Cardiac muscle cell (in vitro differentiated cells and primary cell): ENCODE measurements around the gene CLEC3B. TPM values are rescaled to one million over a fixed set of nuclear protein-coding genes. Genes with fewer than 3 reads are reported as not detected.

ENCODE experiments used
- DNase-seq, 2 donors: peaks; one replicate each; pipeline versions ENCODE4 v3.0.0 to v3.0.0-alpha.2; 2010 to 2017; ENCODE audit warnings: low read depth in 1 of 2, low spot score in 1 of 2
- H3K27ac ChIP-seq: fragments of 200-600 bp; sonication (generic); 2 replicates; pipeline ENCODE4 v1.5.1; 2016
- H3K27me3 ChIP-seq: fragments of 200-600 bp; sonication (generic); 2 replicates; pipeline ENCODE4 v1.6.0; 2016; ENCODE audit warnings: control low read depth
- H3K36me3 ChIP-seq: fragments of 200-600 bp; sonication (generic); 2 replicates; pipeline ENCODE4 v1.5.1; 2016; ENCODE audit warnings: control low read depth
- H3K4me1 ChIP-seq: fragments of 200-600 bp; sonication (generic); 2 replicates; pipeline ENCODE4 v1.8.1; 2017; ENCODE audit warnings: low read depth, mild to moderate bottlenecking, mixed run types
- H3K4me3 ChIP-seq: fragments of 200-600 bp; sonication (generic); 2 replicates; pipeline ENCODE4 v1.5.1; 2016; ENCODE audit warnings: mild to moderate bottlenecking
- H3K9me3 ChIP-seq: fragments of 200-600 bp; sonication (generic); 2 replicates; pipeline ENCODE4 v1.5.1; 2017; ENCODE audit warnings: low read depth, mild to moderate bottlenecking, control low read depth
- polyA plus RNA-seq: library from polyadenylated mRNA; unstranded; fragments of >200 nt; fragmentation: Nextera tagmentation; extraction: Ambion mirVana; gene quantifications from 2 replicates; pipeline ENCODE4 v1.2.1, GENCODE V29; 2016
- total RNA-seq: library from RNA; depleted of rRNA; stranded (reverse); fragments of >200 nt; gene quantifications from 2 replicates; pipeline ENCODE4 v1.2.3, GENCODE V29; 2016
- TF ChIP-seq, protein P1 (sequence below): IDR thresholded peaks from 2 replicates; pipeline ENCODE4 v1.5.1; 2012; ENCODE audit warnings: low read depth, mild to moderate bottlenecking, low read length

CLEC3B gene
- total and polyA plus RNA-seq, 2 experiments from 2014 or later: 0.21 to 1.3 TPM

DNA sequence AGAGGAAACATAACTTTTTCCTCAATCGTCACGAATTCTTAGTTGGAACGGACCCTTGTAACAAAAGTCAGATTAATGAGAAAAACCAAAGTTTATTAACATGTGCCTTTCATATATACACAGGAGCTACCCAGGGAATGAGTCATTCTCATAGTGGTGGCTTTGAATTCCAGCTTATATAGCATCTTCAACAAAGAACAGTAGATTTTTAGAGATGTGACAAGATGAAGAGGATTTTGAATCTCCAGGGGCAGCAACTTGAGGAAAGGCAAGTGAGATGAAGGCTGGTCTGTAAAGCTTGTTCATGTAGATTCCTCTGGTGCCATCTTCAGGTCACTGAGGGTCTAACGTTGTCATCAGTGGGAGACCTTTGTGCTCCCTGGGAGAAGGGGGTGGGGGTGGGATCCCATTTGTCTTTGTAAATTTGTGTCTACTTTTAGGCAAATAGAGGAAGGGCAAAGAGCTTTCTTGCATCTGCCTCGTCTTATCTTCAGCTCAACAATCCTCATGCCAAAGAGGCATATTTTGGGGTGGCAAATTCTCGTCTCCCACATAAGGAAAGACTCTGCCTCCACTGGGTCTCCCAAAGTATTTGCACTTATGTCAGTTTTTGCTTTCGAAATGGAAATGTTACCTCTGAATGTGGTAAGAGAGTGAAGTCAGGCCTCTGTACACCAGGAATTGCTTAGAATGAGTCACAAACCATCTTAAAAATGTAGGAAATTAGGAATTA is 29.5 kb downstream of the CLEC3B start:
- no peak overlapping the region for H3K4me3 ChIP-seq
- no peak overlapping the region for H3K27ac ChIP-seq
- H3K9me3 ChIP-seq: no peaks in the 10 kb centered on the region
- H3K36me3 ChIP-seq: no peaks in the 10 kb centered on the region
- TF ChIP-seq, protein P1, sequence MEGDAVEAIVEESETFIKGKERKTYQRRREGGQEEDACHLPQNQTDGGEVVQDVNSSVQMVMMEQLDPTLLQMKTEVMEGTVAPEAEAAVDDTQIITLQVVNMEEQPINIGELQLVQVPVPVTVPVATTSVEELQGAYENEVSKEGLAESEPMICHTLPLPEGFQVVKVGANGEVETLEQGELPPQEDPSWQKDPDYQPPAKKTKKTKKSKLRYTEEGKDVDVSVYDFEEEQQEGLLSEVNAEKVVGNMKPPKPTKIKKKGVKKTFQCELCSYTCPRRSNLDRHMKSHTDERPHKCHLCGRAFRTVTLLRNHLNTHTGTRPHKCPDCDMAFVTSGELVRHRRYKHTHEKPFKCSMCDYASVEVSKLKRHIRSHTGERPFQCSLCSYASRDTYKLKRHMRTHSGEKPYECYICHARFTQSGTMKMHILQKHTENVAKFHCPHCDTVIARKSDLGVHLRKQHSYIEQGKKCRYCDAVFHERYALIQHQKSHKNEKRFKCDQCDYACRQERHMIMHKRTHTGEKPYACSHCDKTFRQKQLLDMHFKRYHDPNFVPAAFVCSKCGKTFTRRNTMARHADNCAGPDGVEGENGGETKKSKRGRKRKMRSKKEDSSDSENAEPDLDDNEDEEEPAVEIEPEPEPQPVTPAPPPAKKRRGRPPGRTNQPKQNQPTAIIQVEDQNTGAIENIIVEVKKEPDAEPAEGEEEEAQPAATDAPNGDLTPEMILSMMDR: peak; percentile 7
- no peaks in the 10 kb centered on the region for H3K4me1 ChIP-seq
- no peaks in the 10 kb centered on the region for H3K27me3 ChIP-seq
- peak; percentile 19 to 64 for DNase-seq

DNA sequence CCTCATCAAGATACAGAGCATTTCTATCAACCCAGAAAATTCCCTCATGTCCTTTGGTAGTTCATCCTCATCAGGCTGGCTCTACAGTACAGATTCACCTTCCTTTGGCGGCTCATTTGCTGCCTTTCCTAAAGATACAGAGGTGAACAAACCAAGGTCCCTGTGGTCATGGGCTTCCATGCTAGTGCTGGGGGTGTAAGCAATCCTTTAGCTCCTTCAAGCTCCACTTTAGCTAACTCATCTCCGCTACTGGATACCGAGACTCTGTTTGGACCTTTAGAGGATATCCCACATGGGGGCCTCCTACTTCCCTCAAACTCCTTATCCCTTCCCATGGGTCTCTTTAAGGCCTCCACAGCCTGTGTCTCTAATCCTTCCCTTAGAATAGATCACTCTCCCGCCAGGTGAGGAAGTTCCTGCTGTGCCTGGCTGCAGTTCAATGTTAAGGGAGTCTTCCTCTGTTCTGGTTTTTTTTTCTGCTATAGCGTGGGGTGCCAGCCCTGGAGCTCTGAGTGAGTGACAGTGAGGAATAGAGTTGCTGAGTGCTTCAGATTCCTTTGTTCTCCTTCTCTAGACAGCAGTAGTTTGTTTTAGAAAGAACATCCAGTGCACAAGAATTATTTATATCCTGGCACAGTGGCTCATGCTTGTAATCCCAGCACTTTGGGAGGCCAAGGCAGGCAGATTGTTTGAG is 30.7 kb downstream of the CLEC3B start:
- Histone ChIP-seq H3K27ac (no peak overlapping the region), H3K4me3 (no peak overlapping the region), H3K4me1 (no peaks in the 10 kb centered on the region), H3K9me3 (no peaks in the 10 kb centered on the region), H3K27me3 (no peaks in the 10 kb centered on the region), H3K36me3 (no peaks in the 10 kb centered on the region)
- TF ChIP-seq, protein P1: no peak
- DNase-seq: peak in 1 of 2 donors; percentile 36

DNA sequence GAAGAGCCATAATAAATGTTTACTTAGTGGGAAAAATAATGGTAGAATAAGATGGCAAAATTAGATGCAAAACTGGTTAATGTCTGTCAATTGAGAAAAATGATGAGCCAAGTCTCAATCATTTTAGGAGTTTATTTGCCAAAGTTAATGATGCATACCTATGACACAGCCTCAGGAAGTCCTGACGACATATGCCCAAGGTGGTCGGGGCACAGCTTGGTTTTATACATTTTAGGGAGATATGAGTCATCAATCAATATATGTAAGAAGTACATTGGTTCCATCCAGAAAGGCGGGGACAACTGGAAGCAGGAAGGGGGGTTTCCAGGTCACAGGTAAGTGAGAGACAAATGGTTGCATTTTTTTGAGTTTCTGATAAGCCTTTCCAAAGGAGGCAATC is 31.5 kb downstream of the CLEC3B start:
- no peaks in the 10 kb centered on the region for H3K4me1 ChIP-seq
- no peaks in the 10 kb centered on the region for H3K9me3 ChIP-seq
- TF ChIP-seq, protein P1: no peak
- no peak for DNase-seq
- H3K36me3 ChIP-seq: no peaks in the 10 kb centered on the region
- H3K4me3 ChIP-seq: no peak overlapping the region
- no peak overlapping the region for H3K27ac ChIP-seq
- H3K27me3 ChIP-seq: no peaks in the 10 kb centered on the region

GRCh38 chr3:45059132-45059531 is 33.0 kb downstream of the CLEC3B start:
- no peaks in the 10 kb centered on the region for H3K4me1 ChIP-seq
- no peaks in the 10 kb centered on the region for H3K9me3 ChIP-seq
- H3K4me3 ChIP-seq: no peak overlapping the region
- DNase-seq: no peak
- no peaks in the 10 kb centered on the region for H3K36me3 ChIP-seq
- TF ChIP-seq, protein P1: no peak
- H3K27ac ChIP-seq: no peak overlapping the region
- no peaks in the 10 kb centered on the region for H3K27me3 ChIP-seq

DNA sequence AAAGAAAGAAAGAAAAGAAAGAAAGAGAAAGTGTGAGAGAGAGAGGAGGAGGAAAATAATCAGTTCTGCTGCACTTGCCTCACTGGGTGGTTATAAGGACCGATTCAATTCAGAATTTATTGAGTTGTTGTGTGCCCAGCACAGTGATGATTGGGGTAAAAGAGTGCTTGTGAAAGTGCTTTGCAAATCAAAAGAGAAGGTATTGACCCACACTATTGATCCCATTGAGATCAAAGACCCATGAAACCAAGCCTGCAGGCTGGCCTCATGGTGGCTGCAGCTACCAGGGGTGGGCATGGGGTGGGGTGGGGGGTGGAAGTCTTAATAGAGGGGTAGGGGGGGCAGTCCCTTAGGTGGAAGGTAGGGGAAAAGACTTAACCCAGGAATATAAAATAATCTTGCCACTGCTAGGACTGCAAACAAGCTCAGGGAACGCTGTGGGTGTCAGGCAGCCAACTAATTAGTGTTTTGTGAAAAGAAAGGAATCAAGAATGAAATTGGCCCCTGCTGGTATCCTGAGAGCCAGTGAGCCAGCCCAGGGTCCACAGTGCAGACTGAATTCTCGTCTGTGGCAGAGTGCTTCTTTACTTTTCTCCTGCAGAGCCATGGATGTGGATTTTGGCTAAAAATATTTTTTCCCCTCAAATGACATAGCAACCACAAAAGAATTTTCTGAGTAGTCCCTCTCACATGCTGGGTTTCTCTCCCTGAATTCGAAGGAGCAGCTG is 34.2 kb downstream of the CLEC3B start:
- H3K27ac ChIP-seq: no peak overlapping the region
- TF ChIP-seq, protein P1: no peak
- H3K4me1 ChIP-seq: no peaks in the 10 kb centered on the region
- H3K9me3 ChIP-seq: no peaks in the 10 kb centered on the region
- no peak overlapping the region for H3K4me3 ChIP-seq
- no peaks in the 10 kb centered on the region for H3K36me3 ChIP-seq
- no peaks in the 10 kb centered on the region for H3K27me3 ChIP-seq
- DNase-seq: no peak
